ENCODE measurements around the gene QRICH2.
"Not testable (repeated sequence)": the region's sequence is repeated elsewhere in the genome, so short reads cannot be mapped to it uniquely, and the experiment has no call there.

The QRICH2 gene

DNA sequence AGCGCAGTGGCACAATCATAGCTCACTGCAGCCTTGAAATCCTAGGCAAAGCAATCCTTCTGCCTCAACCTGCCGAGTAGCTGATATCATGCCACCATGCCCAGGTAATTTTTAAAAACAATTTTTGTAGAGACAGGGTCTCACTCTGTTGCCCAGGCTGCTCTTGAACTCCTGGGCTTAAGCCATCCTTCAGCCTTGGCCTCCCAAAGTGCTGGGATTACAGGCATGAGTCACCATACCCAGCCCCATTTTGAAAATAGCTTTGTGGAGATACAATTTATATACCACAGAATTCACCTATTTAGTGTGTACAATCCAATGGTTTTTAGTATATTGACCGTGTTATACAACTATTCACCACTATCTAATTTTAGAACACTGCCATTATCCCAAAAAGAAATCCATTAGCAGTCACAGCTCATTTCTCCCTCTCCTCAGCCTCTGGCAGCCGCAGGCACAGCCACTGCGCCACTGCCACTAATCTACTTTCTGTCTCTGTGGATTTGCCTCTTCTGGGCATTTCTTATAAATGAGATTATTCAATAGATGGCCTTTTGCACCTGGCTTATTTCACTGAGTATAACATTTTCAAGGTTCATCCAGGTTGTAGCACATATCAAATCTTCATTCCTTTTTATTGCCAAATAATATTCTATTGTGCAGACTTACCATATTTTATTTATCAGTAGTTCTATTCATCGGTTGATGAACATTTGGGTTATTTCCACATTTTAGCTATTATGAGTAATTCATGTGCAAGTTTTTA is 74.3 kb downstream of the QRICH2 start:
- DNase-seq (ENCODE audit: low read depth in 2 of 3, low spot score in 1 of 3), result no peak

DNA sequence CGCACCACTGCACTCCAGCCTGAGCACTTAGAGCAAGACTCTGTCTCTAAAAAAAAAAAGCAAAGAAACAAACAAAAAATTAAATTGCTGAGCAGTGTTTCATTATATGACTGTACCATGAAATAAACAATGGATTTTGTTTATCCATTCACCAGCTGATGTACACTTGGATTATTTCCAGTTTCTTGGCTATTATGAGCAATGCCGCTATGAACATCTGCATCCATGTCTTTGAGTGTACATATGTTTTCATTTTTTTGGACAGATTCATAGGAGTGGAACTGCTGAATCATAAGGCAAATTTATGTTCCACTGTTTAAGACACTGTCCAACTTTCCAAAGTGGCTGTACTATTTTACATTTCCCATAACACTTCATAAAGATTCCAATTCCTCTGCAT is 75.7 kb downstream of the QRICH2 start:
- DNase-seq (ENCODE audit: low read depth in 2 of 3, low spot score in 1 of 3), result no peak

DNA sequence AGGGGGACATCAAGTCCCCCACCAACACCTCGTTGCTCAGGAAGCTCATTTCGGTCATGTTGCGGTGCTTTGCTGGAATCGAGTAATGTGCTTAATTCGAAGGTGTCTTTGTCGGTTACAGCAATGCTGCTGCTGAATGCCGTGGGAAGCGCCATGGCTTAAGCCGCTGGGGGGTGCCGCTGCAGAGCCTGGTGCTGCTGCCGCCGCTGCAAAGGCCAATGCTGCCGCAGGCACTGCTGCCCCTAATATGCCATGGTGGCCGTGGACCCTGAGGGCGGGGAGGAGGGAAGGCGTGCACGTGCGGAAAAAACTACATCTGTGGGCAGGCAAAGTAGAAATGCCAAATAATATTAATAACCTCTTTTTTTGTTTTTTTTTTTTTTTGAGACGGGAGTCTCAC is 81.3 kb downstream of the QRICH2 start:
- not testable (repeated sequence) for DNase-seq (ENCODE audit: low read depth in 2 of 3, low spot score in 1 of 3)

DNA sequence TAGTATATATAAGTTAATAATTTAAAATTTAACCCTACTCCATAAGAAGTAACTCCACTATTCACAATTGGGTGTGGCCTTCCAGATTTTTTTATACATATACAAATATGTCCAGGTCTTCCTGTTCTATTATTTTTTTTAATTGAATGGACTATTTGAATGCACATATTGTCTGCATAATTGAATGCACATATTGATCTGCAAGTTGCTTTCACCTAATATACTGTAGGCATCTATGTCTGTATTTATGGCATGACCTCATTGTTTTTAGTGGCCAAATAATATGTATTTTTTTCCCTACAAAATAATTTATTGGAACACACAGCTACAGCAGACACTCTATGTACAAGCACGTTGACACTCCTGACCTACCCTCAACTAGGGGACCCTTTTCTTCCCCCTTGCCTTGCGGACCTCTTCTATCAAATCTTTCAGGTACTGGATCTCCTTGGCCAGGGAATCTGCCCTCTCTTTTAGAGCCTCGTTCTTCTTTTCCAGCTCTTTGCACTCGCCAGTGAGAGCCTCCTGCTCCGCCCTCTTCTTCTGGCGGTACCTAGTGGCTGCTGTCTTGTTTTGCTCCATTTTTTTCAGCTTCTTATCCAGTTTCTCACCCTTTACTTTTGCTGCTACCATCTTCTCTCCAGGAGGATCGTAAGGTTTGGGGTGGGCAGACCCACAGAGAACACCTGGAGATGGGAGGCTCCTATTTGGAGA is 82.5 kb downstream of the QRICH2 start:
- not testable (repeated sequence) for DNase-seq (ENCODE audit: low read depth in 2 of 3, low spot score in 1 of 3)

Data from stimulated activated CD4-positive, alpha-beta T cell treated with anti-CD3 and anti-CD28 coated beads, Interleukin-12 subunit alpha, Interleukin-12 subunit beta, amount 100 ng/mL, for 48 hours (primary cell).